Endodermal cell (in vitro differentiated cells): Measurements from ENCODE around the gene LRRC49. TPM values are rescaled to one million over a fixed set of nuclear protein-coding genes. Genes with fewer than 3 reads are reported as not detected.

ENCODE experiments used
- DNase-seq: peaks from one replicate; pipeline ENCODE4 v3.0.0-alpha.2; 2017
- H3K27ac ChIP-seq: 2 replicates; pipeline ENCODE4 v1.5.1; 2013; ENCODE audit warnings: mild to moderate bottlenecking, low read depth, low read length, moderate library complexity
- H3K27me3 ChIP-seq: 2 replicates; pipeline ENCODE4 v1.6.1; 2013; ENCODE audit warnings: mild to moderate bottlenecking, low read length, moderate library complexity; ENCODE audit not compliant: insufficient read depth, control insufficient read depth, poor library complexity, severe bottlenecking
- H3K36me3 ChIP-seq: 2 replicates; pipeline ENCODE4 v1.7.0; 2013; ENCODE audit warnings: mild to moderate bottlenecking, low read length, moderate library complexity; ENCODE audit not compliant: control insufficient read depth, insufficient read depth
- H3K4me1 ChIP-seq: one replicate; pipeline ENCODE4 v1.7.0; 2013; ENCODE audit warnings: low read length; ENCODE audit not compliant: control insufficient read depth, insufficient read depth
- H3K4me3 ChIP-seq: 2 replicates; pipeline ENCODE4 v1.5.1; 2013; ENCODE audit warnings: mild to moderate bottlenecking, low read length, moderate library complexity
- H3K9ac ChIP-seq: 2 replicates; pipeline ENCODE4 v1.6.1; 2013; ENCODE audit warnings: mild to moderate bottlenecking, low read length, moderate library complexity; ENCODE audit not compliant: poor library complexity, severe bottlenecking; ENCODE audit errors: extremely low read depth
- H3K9me3 ChIP-seq: 2 replicates; pipeline ENCODE4 v1.6.1; 2013; ENCODE audit warnings: mild to moderate bottlenecking, low read length, moderate library complexity; ENCODE audit not compliant: control insufficient read depth
- H3K27ac Mint-ChIP-seq: 2 replicates; pipeline ENCODE4 v1.8.0; 2020; ENCODE audit warnings: mixed read lengths
- H3K27me3 Mint-ChIP-seq: 2 replicates; pipeline ENCODE4 v1.8.0; 2021; ENCODE audit warnings: mild to moderate bottlenecking, mixed read lengths; ENCODE audit not compliant: insufficient read depth
- H3K36me3 Mint-ChIP-seq: 2 replicates; pipeline ENCODE4 v1.8.0; 2020; ENCODE audit warnings: low read depth, mixed read lengths
- H3K4me1 Mint-ChIP-seq: 2 replicates; pipeline ENCODE4 v1.8.0; 2020; ENCODE audit warnings: mixed read lengths
- H3K4me3 Mint-ChIP-seq: 2 replicates; pipeline ENCODE4 v1.8.0; 2020; ENCODE audit warnings: mild to moderate bottlenecking, moderate library complexity, mixed read lengths
- H3K9me3 Mint-ChIP-seq: 2 replicates; pipeline ENCODE4 v1.8.0; 2020; ENCODE audit warnings: mild to moderate bottlenecking, mixed read lengths
- WGBS, 2 experiments: methylation state at CpG; one replicate each; pipeline versions ENCODE4 v1.1.5 to v1.1.7; 2013; ENCODE audit warnings: missing lambda C conversion rate in 2 of 2, mixed read lengths in 1 of 2; ENCODE audit not compliant: insufficient coverage in 1 of 2, insufficient read length in 1 of 2; 5-methylcytosine and 5-hydroxymethylcytosine counted together
- total RNA-seq, 2 donors: library from RNA; stranded (reverse); fragmentation: NEBNext Ultra II Directional in 1 of 2; extraction: Animal tissue kit (Norgen Biotek cat#: 25700) in 1 of 2; gene quantifications; 2 replicates in 1 of 2; 3 replicates in 1 of 2; pipeline ENCODE4 v1.2.1, GENCODE V29; 2021
- TF ChIP-seq, protein P1 (sequence below): fragments of 200-600 bp; sonication (generic); conservative IDR thresholded peaks from 2 replicates; pipeline ENCODE4 v1.5.0; 2021; ENCODE audit warnings: antibody characterized with exemption, mild to moderate bottlenecking

The LRRC49 gene
- total RNA-seq, 2 donors from 2014 or later = 6.6 to 10.7 TPM

GRCh38 chr15:71048913-71049675 is 156.5 kb downstream of the LRRC49 start:
- Histone ChIP-seq H3K4me3 (no peak overlapping the region), H3K4me1 (no peaks in the 10 kb centered on the region), H3K27ac (no peak overlapping the region), H3K9ac (no peak overlapping the region), H3K27me3 (no peaks in the 10 kb centered on the region), H3K36me3 (no peaks in the 10 kb centered on the region), H3K9me3 (no peaks in the 10 kb centered on the region)
- Mint-ChIP-seq H3K9me3 (peaks cover 5% of the 10 kb centered on the region), H3K4me3 (no peak overlapping the region), H3K27me3 (no peaks in the 10 kb centered on the region), H3K4me1 (peaks cover 2% of the 10 kb centered on the region), H3K27ac (no peak overlapping the region), H3K36me3 (no peaks in the 10 kb centered on the region)
- TF ChIP-seq, protein P1, sequence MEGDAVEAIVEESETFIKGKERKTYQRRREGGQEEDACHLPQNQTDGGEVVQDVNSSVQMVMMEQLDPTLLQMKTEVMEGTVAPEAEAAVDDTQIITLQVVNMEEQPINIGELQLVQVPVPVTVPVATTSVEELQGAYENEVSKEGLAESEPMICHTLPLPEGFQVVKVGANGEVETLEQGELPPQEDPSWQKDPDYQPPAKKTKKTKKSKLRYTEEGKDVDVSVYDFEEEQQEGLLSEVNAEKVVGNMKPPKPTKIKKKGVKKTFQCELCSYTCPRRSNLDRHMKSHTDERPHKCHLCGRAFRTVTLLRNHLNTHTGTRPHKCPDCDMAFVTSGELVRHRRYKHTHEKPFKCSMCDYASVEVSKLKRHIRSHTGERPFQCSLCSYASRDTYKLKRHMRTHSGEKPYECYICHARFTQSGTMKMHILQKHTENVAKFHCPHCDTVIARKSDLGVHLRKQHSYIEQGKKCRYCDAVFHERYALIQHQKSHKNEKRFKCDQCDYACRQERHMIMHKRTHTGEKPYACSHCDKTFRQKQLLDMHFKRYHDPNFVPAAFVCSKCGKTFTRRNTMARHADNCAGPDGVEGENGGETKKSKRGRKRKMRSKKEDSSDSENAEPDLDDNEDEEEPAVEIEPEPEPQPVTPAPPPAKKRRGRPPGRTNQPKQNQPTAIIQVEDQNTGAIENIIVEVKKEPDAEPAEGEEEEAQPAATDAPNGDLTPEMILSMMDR = no peak
- 80 to 100% methylated on average over 1 of the region's 2 CpGs for WGBS, 2 experiments
- no peak for DNase-seq

GRCh38 chr15:71049706-71050422 is 157.2 kb downstream of the LRRC49 start:
- peaks cover 4% of the 10 kb centered on the region for H3K9me3 Mint-ChIP-seq
- TF ChIP-seq, protein P1 = no peak
- Histone ChIP-seq H3K27ac (no peak overlapping the region), H3K4me1 (no peaks in the 10 kb centered on the region), H3K9ac (no peak overlapping the region), H3K36me3 (no peaks in the 10 kb centered on the region), H3K9me3 (no peaks in the 10 kb centered on the region), H3K4me3 (no peak overlapping the region), H3K27me3 (no peaks in the 10 kb centered on the region)
- DNase-seq = peak; percentile 50
- H3K4me1 Mint-ChIP-seq = peaks cover 2% of the 10 kb centered on the region
- no peaks in the 10 kb centered on the region for H3K36me3 Mint-ChIP-seq
- H3K27ac Mint-ChIP-seq = no peak overlapping the region
- H3K4me3 Mint-ChIP-seq = no peak overlapping the region
- WGBS, 2 experiments = 87 to 100% methylated on average over 2 to 3 of the region's 3 CpGs
- H3K27me3 Mint-ChIP-seq = no peaks in the 10 kb centered on the region

DNA sequence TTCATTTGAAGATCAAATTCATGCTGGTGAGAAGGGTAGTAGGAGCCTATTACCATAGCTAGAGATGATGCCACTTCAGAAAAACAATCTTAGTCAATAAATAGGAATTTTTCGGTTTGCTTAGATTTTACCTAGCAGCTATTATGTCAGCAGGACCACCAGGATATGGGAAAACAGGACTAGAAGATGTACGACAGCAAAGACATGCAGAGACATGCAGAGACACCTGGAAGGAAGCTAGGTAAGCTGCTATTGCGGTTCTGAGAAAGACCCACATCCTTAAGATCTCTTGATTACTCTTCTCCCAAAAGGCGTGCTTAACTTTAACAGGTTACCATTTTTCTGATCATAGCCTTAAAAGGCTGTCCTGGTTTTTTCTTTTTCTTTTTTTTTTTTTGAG is 157.8 kb downstream of the LRRC49 start:
- no peak overlapping the region for H3K4me3 ChIP-seq
- no peaks in the 10 kb centered on the region for H3K36me3 Mint-ChIP-seq
- no peak for DNase-seq
- no peak overlapping the region for H3K27ac Mint-ChIP-seq
- H3K4me1 ChIP-seq = no peaks in the 10 kb centered on the region
- no peak overlapping the region for H3K4me3 Mint-ChIP-seq
- TF ChIP-seq, protein P1 = no peak
- H3K27ac ChIP-seq = no peak overlapping the region
- no peak overlapping the region for H3K9ac ChIP-seq
- WGBS, 2 experiments = 69 to 70% methylated on average over 4 of the region's 4 CpGs
- no peaks in the 10 kb centered on the region for H3K9me3 Mint-ChIP-seq
- H3K36me3 ChIP-seq = no peaks in the 10 kb centered on the region
- H3K27me3 ChIP-seq = no peaks in the 10 kb centered on the region
- H3K27me3 Mint-ChIP-seq = no peaks in the 10 kb centered on the region
- peaks cover 2% of the 10 kb centered on the region for H3K4me1 Mint-ChIP-seq
- no peaks in the 10 kb centered on the region for H3K9me3 ChIP-seq
